KMS-11 (cell line): ENCODE measurements around the gene PTGDS.
A peak's percentile ranks its signal among the peaks of the same experiment; 100 is the strongest.

Source experiments
- H2AFZ ChIP-seq: fragments of 200-600 bp; sonication (generic); 2 replicates; pipeline ENCODE4 v1.6.1; 2016; ENCODE audit warnings: antibody characterized with exemption, mixed run types, low read depth
- H3K27ac ChIP-seq: fragments of 200-600 bp; sonication (generic); 2 replicates; pipeline ENCODE4 v1.6.1; 2016; ENCODE audit warnings: mild to moderate bottlenecking, mixed run types
- H3K27me3 ChIP-seq: fragments of 200-600 bp; sonication (generic); 2 replicates; pipeline ENCODE4 v1.6.1; 2017; ENCODE audit warnings: mild to moderate bottlenecking, low read depth, mixed run types, moderate library complexity; ENCODE audit not compliant: insufficient read depth
- H3K36me3 ChIP-seq: fragments of 200-600 bp; sonication (generic); 2 replicates; pipeline ENCODE4 v1.6.1; 2017; ENCODE audit warnings: mild to moderate bottlenecking, mixed run types; ENCODE audit not compliant: insufficient read depth
- H3K4me1 ChIP-seq: fragments of 200-600 bp; sonication (generic); 2 replicates; pipeline ENCODE4 v1.6.1; 2016; ENCODE audit warnings: mild to moderate bottlenecking, low read depth, mixed run types; ENCODE audit not compliant: poor library complexity, severe bottlenecking
- H3K4me2 ChIP-seq: fragments of 200-600 bp; sonication (generic); 2 replicates; pipeline ENCODE4 v1.7.0; 2016; ENCODE audit warnings: mild to moderate bottlenecking, mixed run types
- H3K4me3 ChIP-seq: fragments of 200-600 bp; sonication (generic); IDR thresholded peaks from 2 replicates; pipeline ENCODE4 v1.6.1; 2017; ENCODE audit warnings: low read depth, low read length, mixed read lengths; ENCODE audit not compliant: insufficient read depth
- H3K79me2 ChIP-seq: fragments of 200-600 bp; sonication (generic); 2 replicates; pipeline ENCODE4 v1.6.1; 2016; ENCODE audit warnings: low read depth, mixed run types; ENCODE audit not compliant: insufficient read depth
- H3K9ac ChIP-seq: fragments of 200-600 bp; sonication (generic); 2 replicates; pipeline ENCODE4 v1.6.1; 2016; ENCODE audit warnings: mild to moderate bottlenecking, mixed run types
- H4K20me1 ChIP-seq: fragments of 200-600 bp; sonication (generic); 2 replicates; pipeline ENCODE4 v1.6.1; 2016; ENCODE audit warnings: mild to moderate bottlenecking, mixed run types; ENCODE audit not compliant: insufficient read depth
- TF ChIP-seq, protein P1 (sequence below): fragments of 200-600 bp; sonication (generic); conservative IDR thresholded peaks from 2 replicates; pipeline ENCODE4 v1.6.1; 2017; ENCODE audit warnings: low read depth, mild to moderate bottlenecking, antibody characterized with exemption, low read length, moderate library complexity, mixed read lengths

Gene PTGDS

GRCh38 chr9:137030006-137030405 lies 52.7 kb downstream of the PTGDS start:
- Histone ChIP-seq H3K79me2 (no peaks in the 10 kb centered on the region), H4K20me1 (no peaks in the 10 kb centered on the region), H2AFZ (no peak overlapping the region), H3K27me3 (peaks cover 8% of the 10 kb centered on the region; the same call in 1 of the 2 replicates), H3K36me3 (no peaks in the 10 kb centered on the region), H3K27ac (no peak overlapping the region), H3K4me3 (no peak overlapping the region), H3K9ac (no peak overlapping the region), H3K4me2 (no peak overlapping the region; the same call in 1 of the 2 replicates), H3K4me1 (peaks cover 38% of the 10 kb centered on the region)
- TF ChIP-seq, protein P1, sequence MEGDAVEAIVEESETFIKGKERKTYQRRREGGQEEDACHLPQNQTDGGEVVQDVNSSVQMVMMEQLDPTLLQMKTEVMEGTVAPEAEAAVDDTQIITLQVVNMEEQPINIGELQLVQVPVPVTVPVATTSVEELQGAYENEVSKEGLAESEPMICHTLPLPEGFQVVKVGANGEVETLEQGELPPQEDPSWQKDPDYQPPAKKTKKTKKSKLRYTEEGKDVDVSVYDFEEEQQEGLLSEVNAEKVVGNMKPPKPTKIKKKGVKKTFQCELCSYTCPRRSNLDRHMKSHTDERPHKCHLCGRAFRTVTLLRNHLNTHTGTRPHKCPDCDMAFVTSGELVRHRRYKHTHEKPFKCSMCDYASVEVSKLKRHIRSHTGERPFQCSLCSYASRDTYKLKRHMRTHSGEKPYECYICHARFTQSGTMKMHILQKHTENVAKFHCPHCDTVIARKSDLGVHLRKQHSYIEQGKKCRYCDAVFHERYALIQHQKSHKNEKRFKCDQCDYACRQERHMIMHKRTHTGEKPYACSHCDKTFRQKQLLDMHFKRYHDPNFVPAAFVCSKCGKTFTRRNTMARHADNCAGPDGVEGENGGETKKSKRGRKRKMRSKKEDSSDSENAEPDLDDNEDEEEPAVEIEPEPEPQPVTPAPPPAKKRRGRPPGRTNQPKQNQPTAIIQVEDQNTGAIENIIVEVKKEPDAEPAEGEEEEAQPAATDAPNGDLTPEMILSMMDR: no peak

DNA sequence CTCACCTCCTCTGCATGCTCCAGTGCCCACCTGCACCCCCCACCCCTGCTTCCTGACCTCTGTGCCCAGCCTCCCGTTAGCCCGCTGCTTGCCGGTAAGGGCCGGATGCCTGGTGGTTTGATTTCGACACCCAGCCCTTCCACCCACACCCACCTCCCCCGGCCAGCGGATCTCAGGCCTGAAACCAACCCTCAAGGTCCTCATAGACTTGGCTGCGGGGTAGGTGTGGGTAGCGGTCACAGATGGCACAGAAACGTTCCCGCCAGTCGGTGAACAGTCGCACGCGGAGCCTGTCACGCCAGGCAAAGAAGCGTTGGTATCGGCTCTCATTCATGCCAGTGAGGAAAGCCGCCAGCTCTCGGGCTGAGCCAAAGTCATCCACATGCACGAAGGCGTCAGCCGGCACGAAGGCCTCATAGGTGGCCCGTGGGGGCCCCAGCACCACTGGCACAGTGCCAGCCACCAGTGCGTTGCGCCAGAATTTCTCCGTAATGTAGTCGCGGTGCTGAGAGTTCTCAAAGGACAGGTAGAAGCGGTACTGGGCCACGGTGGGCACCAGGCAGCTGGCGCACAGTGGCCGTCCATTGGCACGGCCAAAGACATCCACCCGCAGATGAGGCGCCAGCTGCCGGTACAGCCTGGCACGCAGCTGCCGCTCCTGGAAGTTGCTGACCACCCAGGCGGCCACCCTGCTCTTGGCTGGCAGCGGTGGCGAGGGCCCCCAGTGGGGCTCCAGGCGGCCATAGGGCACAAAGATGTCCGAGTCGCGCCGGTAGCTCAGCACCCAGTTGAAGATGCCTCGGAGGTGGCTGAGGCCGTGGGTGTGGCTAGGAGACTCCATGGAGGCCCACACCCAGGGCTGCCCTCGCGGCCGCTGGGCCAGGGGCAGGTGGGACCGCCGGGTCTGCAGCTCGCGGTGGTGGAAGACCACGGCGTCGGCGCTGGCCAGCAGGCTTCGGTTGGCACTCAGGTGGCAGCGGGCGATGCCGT lies 53.5 kb downstream of the PTGDS start:
- Histone ChIP-seq H3K4me1 (peaks cover 44% of the 10 kb centered on the region), H3K79me2 (no peaks in the 10 kb centered on the region), H3K4me2 (peak overlapping the region; percentile 29; the same call in 1 of the 2 replicates), H3K36me3 (no peaks in the 10 kb centered on the region), H3K9ac (no peak overlapping the region), H3K27ac (no peak overlapping the region), H4K20me1 (no peaks in the 10 kb centered on the region), H3K27me3 (peaks cover 8% of the 10 kb centered on the region; the same call in 1 of the 2 replicates), H2AFZ (no peak overlapping the region), H3K4me3 (no peak overlapping the region)
- TF ChIP-seq, protein P1: no peak
